Measurements from ENCODE around the gene HHAT. TPM values are rescaled to one million over a fixed set of nuclear protein-coding genes. Genes with fewer than 3 reads are reported as not detected.

The HHAT gene
- total RNA-seq, 4 donors from 2014 or later, result 0.31 to 0.33 (median 0.33) TPM; not detected in 1

- in situ Hi-C loops (cut with MboI; ENCODE audit: low sequenced_read_pairs in 4 of 4) (no loop called here), intact Hi-C loops (cut with DNase I; ENCODE audit: low total_unique reads) (no loop called here)
- H3K4me1 ChIP-seq, result peaks cover 5 to 7% of the 10 kb centered on the region in 2 donors
- no peaks in the 10 kb centered on the region for H3K9me3 ChIP-seq
- no peaks in the 10 kb centered on the region for H3K36me3 ChIP-seq
- H3K27me3 ChIP-seq, result no peaks in the 10 kb centered on the region
- TF ChIP-seq POLR2A (IDR thresholded peaks at IDR 0.05) (no peak), CTCF (IDR thresholded peaks at IDR 0.05 in 4 of 5, conservative IDR thresholded peaks at IDR 0.05 in 1 of 5) (no peak)
- H3K27ac ChIP-seq, result no peak overlapping the region
- no peak overlapping the region for H3K4me3 ChIP-seq
- ATAC-seq (no peak), DNase-seq (no peak)
These were observed 3.6 kb upstream of the HHAT start for GRCh38 chr1:210325026-210325670.

- no peak for ATAC-seq
- in situ Hi-C loops (cut with MboI; ENCODE audit: low sequenced_read_pairs in 4 of 4), result no loop called here
- TF ChIP-seq CTCF (IDR thresholded peaks at IDR 0.05 in 4 of 5, conservative IDR thresholded peaks at IDR 0.05 in 1 of 5) (no peak), POLR2A (IDR thresholded peaks at IDR 0.05) (no peak)
- peak overlapping the region; percentile 59 to 77 (median 72) for H3K27ac ChIP-seq
- no peaks in the 10 kb centered on the region for H3K27me3 ChIP-seq
- intact Hi-C loops (cut with DNase I; ENCODE audit: low total_unique reads), result no loop called here
- no peak for DNase-seq
- H3K4me1 ChIP-seq, result peaks cover 5 to 7% of the 10 kb centered on the region in 2 donors
- H3K9me3 ChIP-seq, result no peaks in the 10 kb centered on the region
- peak overlapping the region; percentile 70 to 91 (median 77) for H3K4me3 ChIP-seq
- no peaks in the 10 kb centered on the region for H3K36me3 ChIP-seq
These were observed 513 bp upstream of the HHAT start for GRCh38 chr1:210328032-210328745.

GRCh38 chr1:210330279-210330866 lies 1.7 kb downstream of the HHAT start:
- ATAC-seq (no peak), DNase-seq (no peak)
- Histone ChIP-seq H3K4me3 (no peak overlapping the region), H3K9me3 (no peaks in the 10 kb centered on the region), H3K27ac (no peak overlapping the region), H3K36me3 (no peaks in the 10 kb centered on the region), H3K27me3 (no peaks in the 10 kb centered on the region), H3K4me1 (peaks cover 5 to 7% of the 10 kb centered on the region in 2 donors)
- intact Hi-C loops (cut with DNase I; ENCODE audit: low total_unique reads) (no loop called here), in situ Hi-C loops (cut with MboI; ENCODE audit: low sequenced_read_pairs in 4 of 4) (no loop called here)
- no peak for TF ChIP-seq POLR2A (IDR thresholded peaks at IDR 0.05)
- TF ChIP-seq CTCF (IDR thresholded peaks at IDR 0.05 in 4 of 5, conservative IDR thresholded peaks at IDR 0.05 in 1 of 5), result no peak

- Histone ChIP-seq H3K27me3 (no peaks in the 10 kb centered on the region), H3K27ac (no peak overlapping the region), H3K4me3 (no peak overlapping the region), H3K9me3 (no peaks in the 10 kb centered on the region), H3K4me1 (peaks cover 5 to 7% of the 10 kb centered on the region in 2 donors), H3K36me3 (no peaks in the 10 kb centered on the region)
- intact Hi-C loops (cut with DNase I; ENCODE audit: low total_unique reads) (no loop called here), in situ Hi-C loops (cut with MboI; ENCODE audit: low sequenced_read_pairs in 4 of 4) (no loop called here)
- ATAC-seq (no peak), DNase-seq (no peak)
- TF ChIP-seq POLR2A (IDR thresholded peaks at IDR 0.05), result no peak
- no peak for TF ChIP-seq CTCF (IDR thresholded peaks at IDR 0.05 in 4 of 5, conservative IDR thresholded peaks at IDR 0.05 in 1 of 5)
These were observed 3.5 kb downstream of the HHAT start for GRCh38 chr1:210332233-210332632.

Measured in gastrocnemius medialis (tissue), 4 donors.